ENCODE data around the gene STUM.

DNA sequence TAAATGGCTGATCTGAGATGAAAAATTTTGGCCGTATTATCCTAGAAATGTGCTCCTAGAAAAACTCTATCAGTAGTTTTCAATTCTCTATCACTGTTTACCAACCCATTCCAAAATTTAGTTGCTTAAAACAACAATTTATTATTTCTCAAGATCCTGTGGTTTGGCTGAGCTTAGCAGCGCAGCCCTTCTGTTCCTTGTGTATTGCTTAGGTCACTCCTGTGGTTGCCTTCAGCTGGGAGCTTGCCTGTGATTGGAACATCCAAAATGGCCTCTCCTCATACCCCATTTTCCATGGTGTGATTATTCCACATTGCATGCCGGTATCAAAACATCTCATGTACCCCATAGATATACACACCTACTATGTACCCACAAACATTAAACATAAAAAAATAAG is 22.8 kb upstream of the STUM start:
- TF ChIP-seq GATA2 (IDR thresholded peaks at IDR 0.05; ENCODE audit: low read depth, low read length) = no peak
- no peak for TF ChIP-seq GATA3 (IDR thresholded peaks at IDR 0.05; ENCODE audit: low read depth, low read length)

Data from SH-SY5Y (cell line).